Esophagus (tissue), 2 donors: ENCODE measurements around the gene YWHAQ. TPM values are rescaled to one million over a fixed set of nuclear protein-coding genes. Genes with fewer than 3 reads are reported as not detected.
"Not testable (repeated sequence)": the region's sequence is repeated elsewhere in the genome, so short reads cannot be mapped to it uniquely, and the experiment has no call there.

ENCODE experiments used
- H3K27ac ChIP-seq, 2 donors: one replicate each; pipeline ENCODE4 v1.5.1; 2013; ENCODE audit warnings: low read depth in 2 of 2, mild to moderate bottlenecking in 2 of 2, inconsistent platforms in 1 of 2, low read length in 1 of 2, moderate library complexity in 1 of 2
- H3K27me3 ChIP-seq, 2 donors: one replicate each; pipeline ENCODE4 v1.6.1; 2013; ENCODE audit warnings: low read length in 2 of 2, control low read depth in 1 of 2, mild to moderate bottlenecking in 1 of 2; ENCODE audit not compliant: insufficient read depth in 2 of 2, control insufficient read depth in 1 of 2
- H3K36me3 ChIP-seq, 2 donors: one replicate each; pipeline ENCODE4 v1.6.1; 2013; ENCODE audit warnings: low read length in 1 of 2; ENCODE audit not compliant: control insufficient read depth in 2 of 2, insufficient read depth in 2 of 2
- H3K4me1 ChIP-seq, 2 donors: one replicate each; pipeline ENCODE4 v1.6.1; 2013; ENCODE audit warnings: low read length in 1 of 2; ENCODE audit not compliant: control insufficient read depth in 2 of 2, insufficient read depth in 2 of 2
- H3K4me3 ChIP-seq, 2 donors: one replicate each; pipeline ENCODE4 v1.5.1; 2013; ENCODE audit warnings: low read length in 2 of 2, mild to moderate bottlenecking in 2 of 2, low read depth in 1 of 2, moderate library complexity in 1 of 2
- H3K9me3 ChIP-seq, 2 donors: one replicate each; pipeline ENCODE4 v1.6.1; 2013; ENCODE audit warnings: mild to moderate bottlenecking in 2 of 2, low read depth in 1 of 2, low read length in 1 of 2, moderate library complexity in 1 of 2; ENCODE audit not compliant: control insufficient read depth in 2 of 2, insufficient read depth in 1 of 2
- WGBS, 2 donors: extraction: QIAGEN DNeasy Blood & Tissue Kit; methylation state at CpG; one replicate each; pipeline ENCODE4 v1.1.7; 2013; 5-methylcytosine and 5-hydroxymethylcytosine counted together
- polyA plus RNA-seq, 2 donors: library from polyadenylated mRNA; stranded (reverse); fragments of 200-250 nt; gene quantifications; one replicate each; pipeline ENCODE4 v1.2.3, GENCODE V29; 2013
- donor health status: healthy with polysubstance abuse.
- donor health status: Bipolar disorder and iron deficiency.

The YWHAQ gene
- polyA plus RNA-seq, 2 donors = 81.5 to 163 TPM

DNA sequence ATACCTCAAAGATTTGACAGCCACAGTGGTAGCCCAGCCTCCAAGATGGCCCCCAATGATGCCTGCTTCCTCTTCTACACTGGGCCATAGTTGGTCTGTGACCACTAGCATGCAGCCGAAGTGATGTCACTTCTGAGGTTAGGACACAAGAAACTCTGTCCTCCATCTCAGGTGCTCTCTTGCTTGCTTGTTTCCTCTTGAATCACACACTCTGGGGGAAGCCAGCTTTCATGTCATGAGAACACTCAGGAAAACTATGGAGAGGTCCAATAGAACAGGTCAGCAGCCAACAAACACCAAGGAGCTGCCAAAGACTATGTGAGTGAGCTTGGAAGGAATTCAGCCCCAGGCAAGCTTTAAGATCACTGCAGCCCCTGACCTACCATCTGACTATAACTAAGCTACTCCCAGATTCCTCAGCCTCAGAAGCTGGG is 71.8 kb downstream of the YWHAQ start:
- no peak overlapping the region for H3K27ac ChIP-seq
- H3K27me3 ChIP-seq = no peaks in the 10 kb centered on the region

DNA sequence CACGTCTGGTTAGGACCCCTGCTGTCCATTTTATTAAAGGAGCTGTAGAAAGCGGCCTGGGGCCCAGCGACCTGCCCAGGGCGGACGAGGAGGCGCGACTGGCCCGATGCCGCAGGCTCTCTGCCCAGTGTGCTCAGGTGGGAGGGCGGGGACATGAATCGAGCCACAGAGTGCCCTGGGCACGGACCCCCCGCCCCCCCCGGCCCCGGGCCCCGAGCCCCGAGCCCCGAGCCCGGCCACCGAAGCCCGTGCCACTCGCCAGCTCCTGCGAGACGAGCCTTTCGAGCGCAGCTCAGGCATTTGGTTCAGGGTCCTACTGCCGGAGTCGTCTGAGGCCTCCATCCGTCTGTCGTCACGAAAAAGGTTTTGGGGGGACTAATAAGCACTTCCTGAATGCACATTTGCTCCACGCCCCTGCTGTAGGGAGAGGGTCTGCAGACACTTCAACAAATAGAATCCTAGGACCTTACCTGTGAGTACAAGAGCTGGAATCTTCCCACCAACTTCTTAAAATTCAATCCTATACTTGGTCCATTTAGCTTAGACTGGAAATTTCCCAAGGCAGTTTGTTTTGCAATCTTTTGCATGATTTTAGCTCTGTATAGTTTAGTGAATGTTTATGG is 74.6 kb downstream of the YWHAQ start:
- WGBS, 2 donors = 1% methylated on average over 32 of the region's 32 CpGs
- peak overlapping the region; percentile 90 to 96 for H3K4me3 ChIP-seq
- H3K27me3 ChIP-seq = no peaks in the 10 kb centered on the region
- no peaks in the 10 kb centered on the region for H3K36me3 ChIP-seq
- H3K9me3 ChIP-seq = no peaks in the 10 kb centered on the region
- H3K4me1 ChIP-seq = peaks cover 0 to 2% of the 10 kb centered on the region in 2 donors
- peak overlapping the region; percentile 98 for H3K27ac ChIP-seq

More for the DNA sequence above, 71.8 kb downstream of the YWHAQ start:
- Histone ChIP-seq H3K4me3 (no peak overlapping the region), H3K4me1 (peaks cover 0 to 2% of the 10 kb centered on the region in 2 donors), H3K36me3 (no peaks in the 10 kb centered on the region), H3K9me3 (no peaks in the 10 kb centered on the region)
- 85 to 94% methylated on average over 1 of the region's 1 CpG for WGBS, 2 donors

DNA sequence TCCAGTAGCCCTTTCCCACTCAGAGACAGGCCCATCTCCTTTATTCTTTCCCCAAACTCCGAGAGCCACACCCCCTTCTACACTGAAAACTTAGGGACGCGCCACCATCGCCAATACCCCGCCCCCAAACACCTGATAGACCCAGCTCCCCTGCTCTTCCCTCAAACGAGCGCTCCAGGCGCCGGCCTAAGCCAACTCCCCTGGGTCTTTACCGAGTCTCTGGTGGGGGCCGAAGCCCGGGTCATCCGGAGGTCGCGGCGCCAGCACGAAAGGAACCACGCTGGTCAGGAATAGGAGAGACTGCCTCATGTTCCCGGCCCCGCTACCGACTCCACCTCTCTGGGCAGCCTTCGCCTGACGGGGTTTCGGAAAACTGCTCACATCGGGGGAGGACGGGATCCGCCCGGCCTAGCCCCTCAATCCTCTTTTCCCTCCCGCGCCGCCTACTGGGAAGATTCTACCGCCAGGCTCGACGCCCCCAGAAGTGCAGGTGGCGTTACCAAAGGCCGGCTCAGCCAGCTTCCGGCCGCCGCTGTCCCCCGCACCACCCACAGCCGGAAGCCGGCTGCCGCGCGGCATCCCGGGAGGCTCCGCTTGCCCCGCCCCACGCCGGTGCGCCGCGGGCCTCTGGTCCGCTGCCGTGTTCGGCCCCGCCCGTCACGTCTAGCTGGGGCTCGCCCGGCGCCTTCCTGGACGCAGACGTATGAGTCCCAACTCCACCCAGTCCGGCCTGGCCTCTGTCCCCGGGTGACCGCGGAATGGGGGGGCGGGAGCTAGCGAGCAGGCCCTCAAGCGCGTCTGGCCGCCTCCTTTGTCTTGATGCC is 75.3 kb downstream of the YWHAQ start, which contains the start of gene ADAM17:
TSS of gene ADAM17 (minus strand) at position 534 of the 824 bp plus-strand sequence. CDS start at position 309, 225 bp downstream.
- no peaks in the 10 kb centered on the region for H3K9me3 ChIP-seq
- H3K27me3 ChIP-seq = no peaks in the 10 kb centered on the region
- no peaks in the 10 kb centered on the region for H3K36me3 ChIP-seq
- H3K27ac ChIP-seq = peak within 1 kb of the TSS; percentile 98
- 0 to 1% methylated on average over 68 to 73 of the region's 73 CpGs for WGBS, 2 donors
- H3K4me3 ChIP-seq = peak within 1 kb of the TSS; percentile 90 to 96
- peaks cover 0 to 2% of the 10 kb centered on the region in 2 donors for H3K4me1 ChIP-seq

DNA sequence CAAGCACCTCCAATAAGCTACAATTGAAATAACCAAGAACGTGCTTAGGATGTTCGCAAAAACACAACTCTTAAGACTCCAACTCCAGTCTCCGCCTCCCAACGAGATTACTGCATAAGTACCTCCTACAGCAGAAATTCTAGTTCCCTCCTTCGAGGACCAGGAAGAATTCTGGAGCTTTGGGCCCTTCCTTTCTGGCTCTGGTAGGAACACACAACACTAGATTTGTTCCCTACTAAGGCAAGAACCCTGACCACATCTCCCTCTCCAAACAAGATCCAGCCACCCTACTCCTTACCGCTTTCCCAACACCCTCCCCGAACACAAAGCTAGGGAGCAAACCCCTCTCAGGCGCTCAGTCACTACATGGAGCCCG is 75.9 kb downstream of the YWHAQ start:
- no peaks in the 10 kb centered on the region for H3K27me3 ChIP-seq
- H3K4me3 ChIP-seq = peak overlapping the region; percentile 90 to 96
- WGBS, 2 donors = 0% methylated on average over 9 of the region's 9 CpGs
- no peaks in the 10 kb centered on the region for H3K9me3 ChIP-seq
- H3K27ac ChIP-seq = peak overlapping the region; percentile 98
- peaks cover 0 to 2% of the 10 kb centered on the region in 2 donors for H3K4me1 ChIP-seq
- no peaks in the 10 kb centered on the region for H3K36me3 ChIP-seq

DNA sequence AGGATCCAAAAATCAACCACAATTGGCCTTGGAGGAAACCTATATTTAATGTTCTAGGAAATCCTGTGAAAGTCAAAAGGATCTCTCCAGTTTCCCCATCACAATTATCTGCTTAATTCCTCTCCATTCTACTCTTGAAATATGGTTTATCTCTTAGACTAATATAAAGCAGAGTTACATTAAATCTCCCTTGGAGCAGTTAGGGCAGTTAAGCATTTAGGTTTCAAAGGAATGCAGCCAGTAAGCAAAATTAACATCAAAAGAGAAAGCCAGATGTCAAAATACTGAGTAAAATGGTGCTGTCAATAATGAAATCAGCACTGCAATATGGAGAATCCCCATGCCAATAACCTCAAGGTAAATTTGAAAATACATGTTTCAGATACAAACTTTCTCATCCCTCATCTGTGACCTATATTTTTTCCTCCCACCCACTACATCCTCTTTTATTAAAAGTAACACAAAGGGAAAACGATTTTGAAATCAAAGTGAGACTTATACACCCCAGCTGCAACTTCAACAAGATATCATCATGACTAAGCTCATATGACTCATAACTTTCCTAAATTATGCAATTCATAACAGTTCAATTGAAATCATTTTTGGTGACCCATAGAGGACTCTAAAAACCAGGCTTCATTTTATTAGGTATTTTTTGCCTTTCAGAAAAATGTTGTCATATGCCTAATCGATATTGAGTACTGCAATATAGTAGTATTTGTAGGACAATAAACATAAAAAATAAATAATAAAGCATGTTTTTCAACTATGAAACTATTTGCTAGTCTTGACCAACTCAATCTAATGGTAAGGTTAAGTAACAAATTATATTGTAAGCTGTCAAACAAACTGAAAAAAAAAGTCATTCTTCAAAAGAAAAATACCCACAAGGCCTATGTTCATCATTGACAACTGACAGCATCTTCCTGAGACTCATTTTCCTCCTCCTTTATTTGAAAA is 78.3 kb downstream of the YWHAQ start:
- Histone ChIP-seq H3K4me1 (peaks cover 1 to 3% of the 10 kb centered on the region in 2 donors), H3K36me3 (no peaks in the 10 kb centered on the region), H3K27ac (peak overlapping the region in 1 of 2 donors; percentile 38), H3K4me3 (no peak overlapping the region), H3K9me3 (no peaks in the 10 kb centered on the region), H3K27me3 (no peaks in the 10 kb centered on the region)
- WGBS, 2 donors = 18 to 30% methylated on average over 2 of the region's 2 CpGs

DNA sequence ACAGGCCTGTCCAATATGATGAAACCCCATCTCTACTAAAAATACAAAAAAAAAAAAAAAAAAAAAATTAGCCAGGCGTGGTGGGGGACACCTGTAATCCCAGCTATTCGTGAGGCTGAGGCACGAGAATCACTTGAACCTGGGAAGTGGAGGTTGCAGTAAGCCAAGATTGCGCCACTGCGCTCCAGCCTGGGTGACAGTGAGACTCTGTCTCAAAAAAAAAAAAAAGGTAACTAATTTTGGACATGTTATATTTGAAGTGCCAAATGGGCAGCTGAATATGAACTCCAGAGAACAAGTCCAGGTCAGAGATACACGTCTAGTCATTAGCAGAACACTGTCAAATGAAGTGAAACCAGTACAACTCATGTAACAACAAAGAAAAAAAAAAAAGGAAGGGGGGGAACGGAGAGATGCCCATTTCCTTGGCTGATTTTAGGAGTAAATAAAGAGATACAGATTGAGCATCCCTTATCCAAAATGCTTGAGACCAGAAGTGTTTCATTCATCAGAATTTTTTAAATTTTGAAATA is 79.9 kb downstream of the YWHAQ start:
- H3K4me3 ChIP-seq, H3K27ac ChIP-seq, H3K36me3 ChIP-seq, H3K4me1 ChIP-seq, H3K27me3 ChIP-seq, H3K9me3 ChIP-seq: not testable (repeated sequence)
- WGBS, 2 donors = 76 to 79% methylated on average over 7 of the region's 7 CpGs

DNA sequence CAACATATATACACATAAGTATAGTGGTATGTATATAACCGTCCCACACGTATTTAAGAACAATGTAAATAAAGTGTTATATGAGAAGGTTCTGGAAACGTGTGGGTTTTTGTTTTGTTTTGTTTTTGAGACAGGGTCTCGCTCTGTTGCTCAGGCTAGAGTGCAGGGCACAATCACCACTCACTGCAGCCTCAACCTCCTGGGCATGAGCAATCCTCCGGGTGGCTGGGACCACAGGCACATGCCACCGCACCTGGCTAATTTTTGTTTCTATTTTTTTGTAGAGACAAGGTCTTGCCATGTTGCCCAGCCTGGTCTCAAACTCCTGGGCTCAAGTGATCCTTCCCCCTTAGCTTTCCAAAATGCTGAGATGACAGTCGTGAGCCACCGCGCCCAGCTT is 81.4 kb downstream of the YWHAQ start:
- H3K36me3 ChIP-seq = no peaks in the 10 kb centered on the region
- peaks cover 0 to 3% of the 10 kb centered on the region in 2 donors for H3K4me1 ChIP-seq
- no peaks in the 10 kb centered on the region for H3K9me3 ChIP-seq
- no peak overlapping the region for H3K27ac ChIP-seq
- no peaks in the 10 kb centered on the region for H3K27me3 ChIP-seq
- no peak overlapping the region for H3K4me3 ChIP-seq
- WGBS, 2 donors = 89 to 91% methylated on average over 9 of the region's 9 CpGs

DNA sequence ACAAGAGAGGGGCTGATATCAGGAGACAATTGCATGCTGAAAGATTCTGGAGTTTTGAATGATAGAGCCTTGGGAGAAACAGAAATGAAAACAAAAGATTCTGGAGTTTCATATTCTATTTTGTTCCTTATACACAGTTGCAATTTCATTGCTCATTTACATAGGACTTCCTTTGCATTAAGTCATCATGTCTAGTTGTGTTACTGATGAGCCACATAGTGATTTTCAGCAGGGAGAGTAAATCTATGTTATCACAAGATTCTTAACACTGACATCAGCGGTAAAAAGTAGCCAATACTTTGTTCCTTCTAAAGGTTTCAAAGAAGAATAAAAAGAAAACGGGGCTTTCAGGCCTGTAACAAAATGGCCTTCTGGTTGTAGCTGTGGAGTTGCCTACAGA is 82.3 kb downstream of the YWHAQ start:
- H3K4me1 ChIP-seq = peaks cover 0 to 3% of the 10 kb centered on the region in 2 donors
- H3K27me3 ChIP-seq = no peaks in the 10 kb centered on the region
- 75 to 79% methylated on average over 2 of the region's 2 CpGs for WGBS, 2 donors
- peak overlapping the region in 1 of 2 donors; percentile 26 for H3K27ac ChIP-seq
- H3K9me3 ChIP-seq = no peaks in the 10 kb centered on the region
- no peaks in the 10 kb centered on the region for H3K36me3 ChIP-seq
- H3K4me3 ChIP-seq = no peak overlapping the region
